ENCODE measurements around the gene BCAS3. TPM values are rescaled to one million over a fixed set of nuclear protein-coding genes. Genes with fewer than 3 reads are reported as not detected.

The BCAS3 gene
- total RNA-seq, 2 donors from 2014 or later, result 28.0 to 37.7 TPM

GRCh38 chr17:61073131-61073530 lies 395.5 kb downstream of the BCAS3 start:
- no peaks in the 10 kb centered on the region for H3K9me3 Mint-ChIP-seq
- no peak overlapping the region for H3K27ac Mint-ChIP-seq
- H3K4me3 Mint-ChIP-seq, result no peak overlapping the region
- H3K36me3 Mint-ChIP-seq (ENCODE audit: low read depth), result peaks cover 10% of the 10 kb centered on the region
- Histone ChIP-seq H3K4me1 (ENCODE audit: control insufficient read depth, insufficient read depth, low read length) (no peaks in the 10 kb centered on the region), H3K9ac (ENCODE audit: extremely low read depth, low read length, poor library complexity, severe bottlenecking) (no peak overlapping the region), H3K36me3 (ENCODE audit: control insufficient read depth, insufficient read depth, low read length) (no peaks in the 10 kb centered on the region), H3K27me3 (ENCODE audit: control insufficient read depth, insufficient read depth, low read length, poor library complexity, severe bottlenecking) (no peaks in the 10 kb centered on the region), H3K27ac (ENCODE audit: low read depth, low read length) (no peak overlapping the region), H3K9me3 (ENCODE audit: control insufficient read depth, low read length) (no peaks in the 10 kb centered on the region), H3K4me3 (ENCODE audit: low read length) (no peak overlapping the region)
- 83% methylated on average over 1 of the region's 1 CpG; no CpG with 5 or more reads in 1 of the 2 experiments for WGBS, 2 experiments (ENCODE audit: insufficient coverage in 1 of 2, insufficient read length in 1 of 2)
- no peaks in the 10 kb centered on the region for H3K27me3 Mint-ChIP-seq (ENCODE audit: insufficient read depth)
- no peak for TF ChIP-seq CTCF (conservative IDR thresholded peaks at IDR 0.05)
- H3K4me1 Mint-ChIP-seq, result peaks cover 8% of the 10 kb centered on the region
- no peak for DNase-seq

- WGBS, 2 experiments (ENCODE audit: insufficient coverage in 1 of 2, insufficient read length in 1 of 2), result 91 to 94% methylated on average over 2 to 3 of the region's 3 CpGs
- H3K36me3 Mint-ChIP-seq (ENCODE audit: low read depth), result peaks cover 10% of the 10 kb centered on the region
These were observed 396.3 kb downstream of the BCAS3 start for GRCh38 chr17:61073799-61074513.

GRCh38 chr17:61075988-61076387 lies 398.3 kb downstream of the BCAS3 start:
- Histone ChIP-seq H3K9ac (ENCODE audit: extremely low read depth, low read length, poor library complexity, severe bottlenecking) (no peak overlapping the region), H3K27me3 (ENCODE audit: control insufficient read depth, insufficient read depth, low read length, poor library complexity, severe bottlenecking) (no peaks in the 10 kb centered on the region), H3K4me1 (ENCODE audit: control insufficient read depth, insufficient read depth, low read length) (no peaks in the 10 kb centered on the region), H3K4me3 (ENCODE audit: low read length) (no peak overlapping the region), H3K27ac (ENCODE audit: low read depth, low read length) (no peak overlapping the region), H3K9me3 (ENCODE audit: control insufficient read depth, low read length) (no peaks in the 10 kb centered on the region), H3K36me3 (ENCODE audit: control insufficient read depth, insufficient read depth, low read length) (no peaks in the 10 kb centered on the region)
- TF ChIP-seq CTCF (conservative IDR thresholded peaks at IDR 0.05), result no peak
- Mint-ChIP-seq H3K36me3 (ENCODE audit: low read depth) (peaks cover 18% of the 10 kb centered on the region), H3K27ac (no peak overlapping the region), H3K4me1 (peaks cover 8% of the 10 kb centered on the region), H3K4me3 (no peak overlapping the region), H3K9me3 (no peaks in the 10 kb centered on the region), H3K27me3 (ENCODE audit: insufficient read depth) (no peaks in the 10 kb centered on the region)
- no peak for DNase-seq
- WGBS, 2 experiments (ENCODE audit: insufficient coverage in 1 of 2, insufficient read length in 1 of 2), result 97% methylated on average over 1 of the region's 1 CpG; no CpG with 5 or more reads in 1 of the 2 experiments

More at GRCh38 chr17:61073799-61074513, 396.3 kb downstream of the BCAS3 start:
- no peak for TF ChIP-seq CTCF (conservative IDR thresholded peaks at IDR 0.05)
- H3K9ac ChIP-seq (ENCODE audit: extremely low read depth, low read length, poor library complexity, severe bottlenecking), result no peak overlapping the region
- H3K4me1 ChIP-seq (ENCODE audit: control insufficient read depth, insufficient read depth, low read length), result no peaks in the 10 kb centered on the region
- H3K4me3 ChIP-seq (ENCODE audit: low read length), result no peak overlapping the region
- no peaks in the 10 kb centered on the region for H3K9me3 ChIP-seq (ENCODE audit: control insufficient read depth, low read length)
- Mint-ChIP-seq H3K4me1 (peaks cover 8% of the 10 kb centered on the region), H3K9me3 (no peaks in the 10 kb centered on the region), H3K4me3 (no peak overlapping the region), H3K27ac (peak overlapping the region; percentile 62), H3K27me3 (ENCODE audit: insufficient read depth) (no peaks in the 10 kb centered on the region)
- no peak for DNase-seq
- no peaks in the 10 kb centered on the region for H3K36me3 ChIP-seq (ENCODE audit: control insufficient read depth, insufficient read depth, low read length)
- H3K27me3 ChIP-seq (ENCODE audit: control insufficient read depth, insufficient read depth, low read length, poor library complexity, severe bottlenecking), result no peaks in the 10 kb centered on the region
- no peak overlapping the region for H3K27ac ChIP-seq (ENCODE audit: low read depth, low read length)
